Central memory CD8-positive, alpha-beta T cell (primary cell): Measurements from ENCODE around the gene THPO.

ENCODE experiments used
- ATAC-seq: fragments of 150-1000 bp; cut with Tn5 transposase; replicated peaks from 2 replicates; pipeline ENCODE4 v1.10.0; 2022; ENCODE audit warnings: mild to moderate bottlenecking, moderate FRiP score, moderate number of reproducible peaks; ENCODE audit not compliant: poor library complexity, severe bottlenecking; ENCODE audit errors: extremely low read depth
- DNase-seq, 2 donors: peaks; one replicate each; pipeline ENCODE4 v3.0.0; 2021; ENCODE audit warnings: low spot score in 2 of 2
- H3K27ac Mint-ChIP-seq: one replicate; pipeline ENCODE4 v1.8.0; 2022; ENCODE audit warnings: low read depth, mild to moderate bottlenecking, moderate library complexity, mixed read lengths
- H3K27me3 Mint-ChIP-seq: one replicate; pipeline ENCODE4 v1.8.0; 2022; ENCODE audit warnings: mixed read lengths
- H3K36me3 Mint-ChIP-seq: one replicate; pipeline ENCODE4 v1.8.0; 2022; ENCODE audit warnings: mild to moderate bottlenecking, moderate library complexity, mixed read lengths; ENCODE audit not compliant: insufficient read depth
- H3K4me1 Mint-ChIP-seq: one replicate; pipeline ENCODE4 v1.8.0; 2022; ENCODE audit warnings: mixed read lengths
- H3K4me3 Mint-ChIP-seq: one replicate; pipeline ENCODE4 v1.8.0; 2022; ENCODE audit warnings: mild to moderate bottlenecking, moderate library complexity, mixed read lengths
- H3K9me3 Mint-ChIP-seq: one replicate; pipeline ENCODE4 v1.8.0; 2022; ENCODE audit warnings: mixed read lengths

Gene THPO

GRCh38 chr3:184381261-184382224, 3.5 kb upstream of the THPO start:
- Mint-ChIP-seq H3K27me3 (peaks cover 80% of the 10 kb centered on the region), H3K9me3 (no peaks in the 10 kb centered on the region), H3K36me3 (peaks cover 2% of the 10 kb centered on the region), H3K27ac (no peak overlapping the region), H3K4me3 (peak overlapping the region; percentile 55), H3K4me1 (no peaks in the 10 kb centered on the region)
- DNase-seq, result no peak
- ATAC-seq, result no peak

GRCh38 chr3:184380627-184381260, 2.7 kb upstream of the THPO start:
- DNase-seq (no peak), ATAC-seq (peak; percentile 47)
- Mint-ChIP-seq H3K4me1 (no peaks in the 10 kb centered on the region), H3K4me3 (peak overlapping the region; percentile 55), H3K27me3 (peaks cover 82% of the 10 kb centered on the region), H3K9me3 (no peaks in the 10 kb centered on the region), H3K27ac (no peak overlapping the region), H3K36me3 (peaks cover 2% of the 10 kb centered on the region)

- Mint-ChIP-seq H3K4me1 (no peaks in the 10 kb centered on the region), H3K9me3 (no peaks in the 10 kb centered on the region), H3K4me3 (peak overlapping the region; percentile 55), H3K27me3 (peaks cover 82% of the 10 kb centered on the region), H3K36me3 (peaks cover 2% of the 10 kb centered on the region), H3K27ac (no peak overlapping the region)
- no peak for DNase-seq
- ATAC-seq, result no peak
Measured at GRCh38 chr3:184380185-184380626, 2.2 kb upstream of the THPO start.

GRCh38 chr3:184379358-184380184, 1.6 kb upstream of the THPO start, which contains the start of gene CHRD:
Gene CHRD (plus strand): TSS chr3:184380054. CDS start chr3:184380319, 265 bp downstream.
- Mint-ChIP-seq H3K4me1 (no peaks in the 10 kb centered on the region), H3K27me3 (peaks cover 82% of the 10 kb centered on the region), H3K4me3 (peak within 1 kb of the TSS; percentile 67), H3K36me3 (peaks cover 2% of the 10 kb centered on the region), H3K9me3 (no peaks in the 10 kb centered on the region), H3K27ac (no peak within 1 kb of the TSS)
- ATAC-seq (no peak), DNase-seq (no peak)

GRCh38 chr3:184378651-184379357, 797 bp upstream of the THPO start:
- ATAC-seq (no peak), DNase-seq (no peak)
- Mint-ChIP-seq H3K4me3 (peak overlapping the region; percentile 67), H3K9me3 (no peaks in the 10 kb centered on the region), H3K27ac (no peak overlapping the region), H3K4me1 (no peaks in the 10 kb centered on the region), H3K36me3 (peaks cover 2% of the 10 kb centered on the region), H3K27me3 (peaks cover 75% of the 10 kb centered on the region)

DNA sequence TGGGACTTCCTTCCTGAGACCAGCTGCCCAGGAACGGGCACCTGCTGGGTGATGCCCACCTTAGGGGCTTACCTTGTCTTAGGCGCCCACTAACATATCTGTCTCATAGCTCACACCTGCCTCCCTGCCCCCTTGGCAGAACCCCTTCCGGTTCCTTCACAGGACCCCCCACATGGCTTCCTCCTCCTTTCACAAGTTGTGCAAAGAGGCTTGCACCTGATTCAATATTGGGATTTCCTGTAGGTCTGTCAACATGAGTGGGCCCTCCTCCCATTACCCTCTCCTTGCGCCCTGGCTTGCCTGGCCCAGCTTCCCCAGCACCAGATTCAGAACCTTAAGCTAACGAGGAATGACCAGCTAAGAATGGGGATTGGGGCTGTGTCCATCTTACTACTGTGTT, 633 bp downstream of the THPO start:
- DNase-seq, result no peak
- Mint-ChIP-seq H3K27ac (no peak overlapping the region), H3K9me3 (no peaks in the 10 kb centered on the region), H3K36me3 (no peaks in the 10 kb centered on the region), H3K27me3 (peaks cover 62% of the 10 kb centered on the region), H3K4me1 (no peaks in the 10 kb centered on the region), H3K4me3 (no peak overlapping the region)
- ATAC-seq, result no peak

GRCh38 chr3:184375747-184376461, 2.1 kb downstream of the THPO start:
- H3K27me3 Mint-ChIP-seq, result peaks cover 52% of the 10 kb centered on the region
- H3K36me3 Mint-ChIP-seq, result no peaks in the 10 kb centered on the region
- H3K4me3 Mint-ChIP-seq, result no peak overlapping the region
- no peaks in the 10 kb centered on the region for H3K9me3 Mint-ChIP-seq
- H3K27ac Mint-ChIP-seq, result no peak overlapping the region
- no peak for DNase-seq
- H3K4me1 Mint-ChIP-seq, result peaks cover 8% of the 10 kb centered on the region
- no peak for ATAC-seq

GRCh38 chr3:184373422-184373821, 4.6 kb downstream of the THPO start:
- peaks cover 6% of the 10 kb centered on the region for H3K36me3 Mint-ChIP-seq
- H3K4me3 Mint-ChIP-seq, result no peak overlapping the region
- no peaks in the 10 kb centered on the region for H3K9me3 Mint-ChIP-seq
- ATAC-seq, result no peak
- no peak overlapping the region for H3K27ac Mint-ChIP-seq
- no peak for DNase-seq
- H3K27me3 Mint-ChIP-seq, result peaks cover 39% of the 10 kb centered on the region
- peaks cover 8% of the 10 kb centered on the region for H3K4me1 Mint-ChIP-seq

DNA sequence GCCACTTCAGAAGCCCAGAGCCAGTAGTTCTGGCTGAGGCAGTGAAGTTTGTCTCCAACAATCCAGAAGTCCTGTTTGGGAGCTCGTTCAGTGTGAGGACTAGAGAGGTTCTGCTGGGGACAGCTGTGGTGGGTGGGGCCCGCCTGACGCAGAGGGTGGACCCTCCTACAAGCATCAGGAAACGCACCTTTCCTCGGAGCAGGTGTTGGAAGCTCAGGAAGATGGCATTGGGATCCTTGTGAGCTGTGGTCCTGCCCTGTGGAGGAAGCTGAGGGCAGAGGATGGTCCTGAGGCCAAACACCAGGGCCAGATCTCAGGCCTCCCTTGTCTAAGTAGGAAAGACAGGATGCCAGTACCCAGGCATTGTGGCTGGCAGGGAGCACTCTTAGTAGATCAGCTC, 5.1 kb downstream of the THPO start:
- Mint-ChIP-seq H3K4me3 (no peak overlapping the region), H3K9me3 (no peaks in the 10 kb centered on the region), H3K27me3 (peaks cover 34% of the 10 kb centered on the region), H3K27ac (no peak overlapping the region), H3K4me1 (peaks cover 8% of the 10 kb centered on the region), H3K36me3 (peaks cover 9% of the 10 kb centered on the region)
- DNase-seq, result no peak
- ATAC-seq, result no peak

- peaks cover 29% of the 10 kb centered on the region for H3K27me3 Mint-ChIP-seq
- no peak overlapping the region for H3K4me3 Mint-ChIP-seq
- peaks cover 8% of the 10 kb centered on the region for H3K4me1 Mint-ChIP-seq
- DNase-seq, result no peak
- H3K9me3 Mint-ChIP-seq, result no peaks in the 10 kb centered on the region
- no peak overlapping the region for H3K27ac Mint-ChIP-seq
- ATAC-seq, result no peak
- H3K36me3 Mint-ChIP-seq, result peaks cover 10% of the 10 kb centered on the region
Measured at GRCh38 chr3:184372296-184372821, 5.6 kb downstream of the THPO start.

- H3K27me3 Mint-ChIP-seq, result peaks cover 21% of the 10 kb centered on the region
- H3K27ac Mint-ChIP-seq, result no peak overlapping the region
- H3K4me3 Mint-ChIP-seq, result no peak overlapping the region
- peaks cover 15% of the 10 kb centered on the region for H3K4me1 Mint-ChIP-seq
- H3K9me3 Mint-ChIP-seq, result no peaks in the 10 kb centered on the region
- DNase-seq, result no peak
- peak; percentile 77 for ATAC-seq
- H3K36me3 Mint-ChIP-seq, result peaks cover 14% of the 10 kb centered on the region
Measured at GRCh38 chr3:184371570-184372018, 6.4 kb downstream of the THPO start.
